Epidermal melanocyte (primary cell): ENCODE results near the gene UST.
"Not testable (repeated sequence)": the region's sequence is repeated elsewhere in the genome, so short reads cannot be mapped to it uniquely, and the experiment has no call there.

Experiments
- DNase-seq: peaks from one replicate; pipeline ENCODE4 v3.0.0; 2011; ENCODE audit warnings: low spot score; ENCODE audit not compliant: insufficient read length

Gene UST

DNA sequence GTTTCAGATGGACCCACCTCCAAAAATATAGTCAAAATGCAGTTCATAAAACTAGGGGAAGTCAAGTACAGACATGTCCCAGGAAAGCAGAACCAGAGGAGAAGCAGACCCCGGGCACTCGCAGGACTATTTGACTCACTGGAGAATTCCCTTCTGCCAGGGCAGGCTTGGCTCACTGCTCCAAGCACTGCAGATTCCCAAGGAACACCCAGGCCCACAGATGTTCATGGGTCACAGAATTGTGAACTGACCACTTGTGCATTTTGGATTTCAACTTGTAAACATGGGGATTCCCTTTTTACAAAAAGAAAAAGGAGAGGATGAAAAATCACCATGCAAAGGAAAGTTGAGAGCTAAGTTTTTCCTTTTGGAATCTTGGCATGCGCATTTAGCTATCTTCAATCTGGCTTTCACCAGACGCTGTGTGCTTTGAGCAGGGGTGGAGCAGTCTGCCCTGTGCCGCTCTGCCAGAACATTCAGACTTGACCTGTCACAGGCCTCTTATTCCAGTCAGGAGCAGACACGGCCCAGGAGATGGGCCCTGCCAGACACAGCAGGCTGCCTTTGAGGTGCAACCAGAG lies 333.2 kb downstream of the UST start:
- DNase-seq = no peak

DNA sequence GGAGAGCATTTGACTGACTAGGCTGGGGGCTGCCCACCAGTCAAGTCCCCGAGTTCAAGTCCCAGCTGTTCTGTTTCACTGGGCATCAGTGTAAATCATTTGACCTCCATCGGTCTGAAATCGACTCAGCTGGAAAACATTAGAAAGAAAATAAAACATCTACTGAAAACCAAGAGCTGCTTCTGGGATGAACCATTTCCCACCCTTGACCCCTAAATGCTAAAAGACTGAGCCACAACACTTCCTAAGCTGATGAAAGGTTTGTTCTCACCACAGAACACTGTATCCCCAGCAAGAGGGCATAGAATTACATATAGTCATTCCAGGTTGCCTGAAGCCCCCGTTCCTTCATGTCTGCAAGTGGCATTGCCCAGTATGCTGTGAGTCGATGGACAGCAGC lies 333.7 kb downstream of the UST start:
- DNase-seq = no peak

DNA sequence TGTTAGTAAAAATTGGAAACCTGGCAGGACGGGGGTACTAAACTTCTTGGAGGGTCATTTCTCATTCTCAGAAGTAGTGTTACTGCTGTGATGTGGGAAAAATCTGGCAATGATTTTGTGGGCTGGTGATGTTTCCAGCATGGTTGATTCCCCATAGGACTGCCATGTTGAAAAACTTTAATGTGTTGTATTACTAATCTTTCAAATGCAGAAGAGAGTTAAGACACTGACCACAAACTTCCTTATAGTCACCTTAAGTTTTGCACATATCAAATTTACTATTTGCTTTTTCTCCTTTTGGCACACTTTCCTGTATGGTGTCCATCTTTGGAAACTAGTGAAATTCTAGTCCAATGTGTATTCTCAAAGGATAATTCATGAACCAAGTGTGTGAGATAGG lies 334.5 kb downstream of the UST start:
- DNase-seq = no peak

DNA sequence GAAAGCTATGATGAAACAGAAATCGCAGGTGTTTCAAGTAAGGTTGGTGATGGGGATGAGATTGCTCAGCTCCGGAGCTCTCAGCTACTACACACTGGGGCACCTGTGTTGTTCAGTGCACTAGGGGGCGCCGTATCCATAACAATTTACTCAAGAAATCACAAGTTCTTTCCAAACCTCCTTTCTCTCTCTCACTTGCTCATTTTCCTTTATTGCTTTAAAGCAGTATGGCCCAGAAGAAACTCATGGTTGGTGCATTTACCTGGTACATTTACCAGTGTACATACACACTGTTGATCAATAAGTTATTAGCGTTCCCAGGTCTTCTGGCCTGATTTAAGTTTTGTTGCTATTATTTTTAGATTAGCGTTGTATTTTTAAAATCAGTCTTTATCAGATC lies 335.5 kb downstream of the UST start:
- peak; percentile 63 for DNase-seq

DNA sequence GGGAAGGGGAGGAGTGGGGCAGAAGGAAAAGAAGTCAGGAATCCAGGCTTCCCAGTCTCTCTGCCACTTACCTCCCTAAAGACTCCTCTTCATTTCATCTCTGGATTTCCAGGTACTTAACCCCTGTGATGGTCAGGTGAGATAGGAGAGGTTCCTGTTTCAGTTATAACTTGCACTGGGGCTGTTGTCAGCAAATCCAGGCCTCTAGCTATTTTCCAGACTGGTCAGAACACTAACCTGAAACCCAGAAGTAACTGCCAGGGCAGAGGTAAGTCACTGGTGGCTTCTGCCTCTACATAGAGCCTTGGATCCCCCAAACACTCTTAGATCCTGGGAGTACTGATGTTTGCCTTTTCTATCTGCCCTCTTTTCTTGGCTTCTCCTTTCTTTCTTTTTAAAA lies 337.2 kb downstream of the UST start:
- no peak for DNase-seq

DNA sequence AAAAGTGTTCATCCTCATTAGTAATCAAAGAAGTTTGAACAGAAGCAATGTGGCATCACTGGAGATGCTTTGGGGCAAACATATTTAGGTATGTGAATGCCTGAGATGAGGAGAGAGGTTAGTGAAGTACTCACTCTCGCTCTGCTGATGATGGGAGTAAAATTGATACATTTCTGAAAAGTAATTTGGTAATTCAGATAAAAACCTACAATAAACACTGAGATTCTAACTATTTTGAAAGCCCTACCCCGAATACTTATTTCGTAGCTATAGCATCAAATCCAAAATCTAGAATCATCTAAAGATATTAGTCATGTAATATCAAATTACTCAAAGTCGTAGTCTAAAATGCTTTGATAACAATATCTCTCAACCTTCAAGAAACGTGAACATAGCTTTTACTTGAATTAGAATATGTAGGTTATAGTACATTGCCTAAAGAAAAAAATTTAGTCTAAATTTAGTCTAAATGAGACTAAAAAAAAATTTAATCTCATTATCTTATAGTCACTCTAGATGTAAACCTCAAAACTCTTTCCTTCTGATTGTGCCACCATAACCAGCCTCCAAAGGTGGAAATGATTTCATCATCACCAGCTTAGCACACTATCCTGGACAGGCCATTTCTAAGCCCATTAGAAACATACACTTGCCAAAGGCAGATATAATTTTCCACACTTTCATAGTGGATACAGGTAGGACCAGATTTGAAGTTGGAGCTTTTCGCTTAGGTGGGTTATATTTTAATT lies 338.2 kb downstream of the UST start:
- DNase-seq = no peak

DNA sequence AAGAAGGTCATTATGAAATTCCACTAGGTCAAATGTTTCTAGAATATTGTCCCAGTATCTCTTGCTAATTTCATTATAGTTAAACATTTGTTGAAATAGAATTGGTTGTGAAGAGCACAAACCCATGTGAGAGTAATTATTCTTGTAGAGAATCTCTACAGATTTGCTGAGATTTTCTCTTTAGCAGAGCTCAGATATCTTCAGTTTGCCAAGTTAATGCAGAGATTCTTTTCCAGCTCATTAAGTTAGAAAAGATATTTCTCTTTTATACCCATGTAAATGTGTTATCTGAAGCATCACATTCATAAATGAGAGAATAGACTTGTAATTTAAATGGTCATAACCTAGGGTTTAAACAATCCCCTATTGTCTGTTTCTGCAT lies 338.7 kb downstream of the UST start:
- no peak for DNase-seq

DNA sequence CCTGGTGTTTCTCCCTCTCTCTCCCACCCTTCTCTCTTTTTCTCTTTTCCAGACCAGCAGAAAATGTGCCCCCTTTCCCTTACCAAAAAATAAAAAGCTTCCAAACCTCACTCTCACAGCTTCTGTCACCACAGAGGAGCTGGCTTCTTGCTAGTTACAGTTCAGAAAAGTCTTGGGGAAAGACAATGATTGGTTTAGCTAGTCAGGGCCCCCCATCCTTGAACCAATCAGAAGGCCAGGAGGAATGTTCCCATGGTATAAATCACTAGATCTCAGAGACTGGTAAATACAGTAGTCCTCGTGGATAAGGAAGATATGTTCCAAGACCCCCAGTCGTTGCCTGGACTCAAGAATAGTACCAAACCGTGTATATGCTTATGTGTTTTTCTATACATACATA lies 339.5 kb downstream of the UST start:
- no peak for DNase-seq

DNA sequence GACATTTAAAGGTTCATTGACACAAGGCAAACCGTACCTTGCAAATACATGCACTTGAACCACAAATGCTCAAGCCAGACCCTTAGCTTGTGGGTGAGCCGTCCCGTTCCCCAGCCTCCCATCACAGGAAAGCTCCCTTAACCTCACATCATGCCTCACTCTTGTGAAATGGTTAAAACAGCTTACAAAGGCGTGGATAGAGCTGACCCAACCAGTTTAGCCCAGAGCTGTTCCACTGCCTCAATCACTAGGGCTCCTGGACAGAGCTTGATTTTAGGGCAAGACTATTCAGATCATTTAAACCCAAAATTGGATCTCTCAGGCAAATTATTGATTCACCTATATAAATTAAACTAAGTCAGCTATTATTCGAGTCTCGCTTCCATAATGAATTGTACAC lies 341.1 kb downstream of the UST start:
- no peak for DNase-seq

DNA sequence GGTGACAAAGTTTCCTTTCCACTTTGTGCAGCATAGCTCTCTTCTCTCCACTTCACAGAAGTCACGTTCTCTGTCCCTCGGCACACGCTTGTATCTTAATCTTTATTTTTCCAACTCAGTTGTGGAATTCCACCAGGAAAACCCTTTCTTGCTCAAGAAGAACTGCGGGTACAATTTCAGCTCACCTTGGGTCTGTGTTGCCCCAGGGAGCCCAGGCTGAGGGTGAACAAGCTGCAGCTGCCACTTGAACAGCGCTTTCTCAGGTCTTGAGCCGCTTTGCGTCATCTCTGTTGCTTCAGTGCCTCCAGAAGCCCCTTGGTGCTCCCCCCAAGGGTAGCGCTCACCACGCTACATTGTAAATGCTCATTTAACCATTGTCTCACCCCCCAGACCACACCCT lies 341.5 kb downstream of the UST start:
- no peak for DNase-seq

DNA sequence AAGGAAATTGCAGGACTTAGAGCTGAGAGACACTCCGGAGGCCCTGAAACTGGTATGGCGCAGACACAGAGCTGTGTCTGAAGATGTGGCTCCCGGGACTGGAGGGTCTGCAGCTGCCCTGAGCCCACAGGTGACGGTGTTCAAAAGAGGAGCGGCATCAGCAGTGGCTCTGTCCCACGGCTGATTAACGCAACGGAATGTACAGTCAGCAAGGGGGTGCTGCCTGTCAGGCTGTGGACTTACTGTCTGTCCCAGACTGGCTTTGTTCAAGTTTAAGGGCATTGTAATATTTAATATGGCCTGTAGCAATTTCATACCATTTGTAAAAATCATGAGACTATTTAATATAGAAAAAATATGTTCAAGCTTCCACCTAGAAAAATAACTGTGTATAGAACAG lies 342.7 kb downstream of the UST start:
- no peak for DNase-seq

DNA sequence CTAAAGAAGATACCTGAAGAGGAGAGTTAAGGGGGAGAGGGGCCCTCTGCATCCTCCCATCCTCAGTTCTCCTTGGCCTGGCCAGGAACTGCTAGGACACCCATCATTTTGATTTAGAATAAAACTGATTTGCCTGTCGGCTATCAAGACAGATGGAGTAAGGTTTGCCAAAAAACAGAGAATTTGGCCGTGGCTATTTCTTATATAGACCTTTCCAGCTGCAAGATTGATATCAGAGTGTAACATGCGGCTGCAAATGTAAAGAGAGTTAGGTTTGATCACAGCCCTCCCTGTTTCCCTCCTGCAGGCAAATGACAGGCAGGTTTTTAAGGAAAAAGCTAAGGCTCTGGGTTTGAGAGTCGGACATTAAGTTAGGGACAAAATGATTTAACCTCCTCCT lies 344.1 kb downstream of the UST start:
- no peak for DNase-seq

DNA sequence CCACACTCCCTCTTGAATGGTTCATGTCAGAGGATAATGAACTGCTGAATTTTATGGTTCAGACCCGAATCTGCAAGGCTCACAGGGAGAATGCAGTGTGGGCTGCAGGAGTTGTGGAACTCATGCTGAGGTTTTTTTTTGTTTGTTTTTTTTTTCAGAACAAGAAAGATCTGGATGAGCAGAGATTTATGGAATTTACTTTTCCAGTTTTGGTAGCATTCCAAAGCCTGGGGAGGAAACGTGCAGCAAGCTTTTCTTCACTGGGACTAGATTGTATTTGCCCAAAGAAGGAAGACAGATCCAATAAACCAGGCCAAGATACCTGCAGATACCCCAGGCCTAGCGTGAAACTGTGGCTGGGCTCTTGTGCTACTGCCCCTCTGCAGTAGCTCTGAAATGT lies 346.8 kb downstream of the UST start:
- no peak for DNase-seq

DNA sequence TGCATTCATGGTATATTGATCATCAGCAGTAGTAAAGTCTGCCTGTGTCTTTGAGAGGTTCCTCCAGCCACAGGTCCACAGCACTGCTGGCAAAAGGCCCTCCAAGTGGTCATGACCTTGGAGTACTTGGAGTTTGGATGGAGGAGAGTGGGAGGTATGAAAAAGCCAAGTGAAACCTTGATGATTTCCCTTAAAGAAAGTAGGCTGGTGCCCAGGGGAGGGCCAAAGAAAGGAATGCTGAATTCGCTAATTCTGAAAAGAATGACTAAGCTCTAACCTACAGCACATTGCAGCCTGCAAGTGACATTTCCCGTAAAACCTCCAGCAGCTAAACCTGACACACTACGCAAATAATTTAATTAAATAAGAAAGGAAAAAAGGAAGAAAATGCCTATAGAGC lies 347.3 kb downstream of the UST start:
- DNase-seq = no peak

DNA sequence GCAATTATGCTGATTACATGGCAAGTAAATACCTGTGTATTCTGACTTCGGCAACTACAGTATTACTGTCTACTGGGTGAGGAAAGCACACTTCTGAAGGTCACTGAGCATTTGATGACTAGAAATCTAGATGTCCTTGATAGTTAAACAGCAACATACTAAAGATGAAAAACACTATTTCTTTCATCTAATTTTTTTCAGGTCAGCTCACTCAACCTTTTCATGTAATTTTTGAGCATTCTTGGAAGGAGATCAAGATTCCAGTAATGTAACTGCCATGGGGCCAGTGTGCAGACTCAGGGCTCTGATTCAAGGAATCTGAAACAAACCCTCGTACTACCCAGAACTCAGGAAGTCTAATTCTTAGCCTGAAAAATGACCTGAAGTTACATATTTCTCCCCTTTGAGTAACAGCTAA lies 348.1 kb downstream of the UST start:
- no peak for DNase-seq

DNA sequence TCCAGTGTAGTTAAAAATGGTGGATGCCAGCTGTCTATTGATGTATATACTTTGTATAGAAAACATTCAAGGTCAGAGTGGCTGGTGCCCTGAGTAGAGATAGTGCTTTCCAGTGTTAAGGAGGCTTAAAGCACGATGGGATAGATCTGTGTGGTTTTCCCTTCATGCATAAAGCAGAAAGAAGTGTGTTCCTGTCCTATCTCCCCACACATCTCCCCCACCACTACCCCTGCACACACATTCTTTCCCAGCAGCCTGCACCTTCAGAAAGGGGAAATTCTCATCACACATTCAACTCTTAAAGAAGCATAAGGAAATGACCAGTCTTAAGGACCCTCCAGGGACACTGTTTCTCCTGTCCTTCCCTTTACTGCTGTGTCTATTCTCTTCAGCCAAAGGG lies 349.0 kb downstream of the UST start:
- no peak for DNase-seq

DNA sequence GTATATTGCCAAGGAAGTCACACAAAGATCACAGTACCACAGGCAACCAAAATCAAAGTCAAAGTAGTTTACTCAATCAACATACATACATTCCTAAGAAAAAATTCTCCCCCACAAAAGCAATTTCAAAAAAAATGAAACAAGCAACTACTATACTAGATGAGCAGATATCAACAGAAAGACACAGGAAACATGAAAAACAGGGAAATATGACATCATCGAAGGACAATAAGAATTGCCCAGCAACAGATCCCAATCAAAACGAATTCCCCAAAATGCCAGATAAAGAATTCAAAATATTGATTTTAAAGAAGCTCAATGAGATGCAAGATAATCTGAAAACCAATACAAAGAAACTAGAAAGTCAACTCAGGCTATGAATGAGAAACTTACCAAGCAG lies 351.0 kb downstream of the UST start:
- DNase-seq = no peak

DNA sequence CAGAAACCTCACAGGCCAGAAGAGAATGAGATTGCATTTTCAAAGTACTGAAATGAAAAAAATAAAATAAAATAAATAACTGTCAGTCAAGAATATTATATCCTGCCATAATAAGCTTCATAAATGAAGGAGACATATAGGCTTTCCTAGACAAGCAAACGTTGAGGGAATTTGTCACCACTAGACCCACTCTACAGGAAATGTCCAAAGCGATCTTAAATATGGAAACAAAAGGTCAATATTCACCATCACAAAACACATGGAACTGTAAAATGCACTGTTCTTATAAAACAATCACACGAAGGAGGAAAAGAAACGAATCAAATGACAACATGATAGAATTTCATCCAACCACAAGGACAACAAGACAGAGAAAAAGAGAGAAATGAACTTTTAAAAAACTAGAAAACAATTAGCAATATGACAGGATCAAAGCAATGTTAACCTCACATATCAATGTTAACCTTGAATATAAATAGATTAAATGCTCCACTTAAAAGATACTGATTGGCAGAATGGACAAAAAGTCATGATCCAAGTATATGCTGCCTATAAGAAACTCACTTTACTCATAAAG lies 352.0 kb downstream of the UST start:
- no peak for DNase-seq

DNA sequence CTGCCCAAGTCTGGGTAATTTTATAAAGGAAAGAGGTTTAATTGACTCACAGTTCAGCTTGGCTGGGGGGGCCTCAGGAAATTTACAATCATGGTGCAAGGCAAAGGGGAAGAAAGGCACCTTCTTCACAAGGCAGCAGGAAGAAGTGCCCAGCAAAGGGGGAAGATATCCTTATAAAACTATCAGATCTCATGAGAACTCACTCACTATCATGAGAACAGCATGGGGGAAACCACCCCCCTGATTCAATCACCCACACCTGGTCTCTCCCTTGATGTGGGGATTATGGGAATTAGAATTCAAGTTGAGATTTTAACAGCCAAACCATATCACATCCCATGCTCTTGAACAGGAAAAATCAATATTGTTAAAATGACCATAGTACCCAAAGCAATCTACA lies 355.5 kb downstream of the UST start:
- DNase-seq = no peak

DNA sequence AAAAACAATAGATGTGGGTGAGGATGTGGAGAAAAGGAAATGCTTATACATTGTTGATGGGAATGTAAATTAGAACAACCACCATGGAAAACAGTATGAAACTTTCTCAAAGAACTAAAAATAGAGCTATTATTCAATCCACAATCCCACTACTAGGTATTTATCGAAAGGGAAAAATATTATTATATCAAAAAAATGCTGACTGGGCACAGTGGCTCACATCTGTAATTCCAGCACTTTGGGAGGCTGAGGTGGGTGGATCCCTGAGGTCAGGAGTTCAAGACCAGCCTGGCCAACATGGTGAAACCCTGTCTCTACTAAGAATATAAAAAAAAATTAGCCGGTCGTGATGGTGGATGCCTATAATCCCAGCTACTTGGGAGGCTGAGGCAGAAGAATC lies 357.1 kb downstream of the UST start:
- not testable (repeated sequence) for DNase-seq

DNA sequence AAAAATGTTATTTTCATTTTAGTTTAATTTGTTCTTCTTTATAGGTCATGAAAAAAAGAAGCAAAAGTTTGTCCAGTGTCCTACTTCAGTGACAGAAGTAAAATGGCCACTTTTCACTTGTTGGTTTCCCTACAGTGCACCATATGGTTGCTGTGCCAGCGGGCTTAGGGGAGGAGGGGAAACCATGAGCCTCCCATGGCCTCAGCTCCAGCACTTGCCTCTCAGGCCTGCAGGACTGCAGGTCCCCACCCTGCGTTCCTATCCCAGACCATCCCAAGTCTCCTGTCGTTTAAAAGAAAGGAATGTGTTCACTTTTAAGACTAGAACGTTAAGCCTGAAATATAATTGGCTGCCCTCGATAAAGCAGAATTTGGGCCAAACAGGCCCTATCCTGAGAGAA lies 360.7 kb downstream of the UST start:
- no peak for DNase-seq

DNA sequence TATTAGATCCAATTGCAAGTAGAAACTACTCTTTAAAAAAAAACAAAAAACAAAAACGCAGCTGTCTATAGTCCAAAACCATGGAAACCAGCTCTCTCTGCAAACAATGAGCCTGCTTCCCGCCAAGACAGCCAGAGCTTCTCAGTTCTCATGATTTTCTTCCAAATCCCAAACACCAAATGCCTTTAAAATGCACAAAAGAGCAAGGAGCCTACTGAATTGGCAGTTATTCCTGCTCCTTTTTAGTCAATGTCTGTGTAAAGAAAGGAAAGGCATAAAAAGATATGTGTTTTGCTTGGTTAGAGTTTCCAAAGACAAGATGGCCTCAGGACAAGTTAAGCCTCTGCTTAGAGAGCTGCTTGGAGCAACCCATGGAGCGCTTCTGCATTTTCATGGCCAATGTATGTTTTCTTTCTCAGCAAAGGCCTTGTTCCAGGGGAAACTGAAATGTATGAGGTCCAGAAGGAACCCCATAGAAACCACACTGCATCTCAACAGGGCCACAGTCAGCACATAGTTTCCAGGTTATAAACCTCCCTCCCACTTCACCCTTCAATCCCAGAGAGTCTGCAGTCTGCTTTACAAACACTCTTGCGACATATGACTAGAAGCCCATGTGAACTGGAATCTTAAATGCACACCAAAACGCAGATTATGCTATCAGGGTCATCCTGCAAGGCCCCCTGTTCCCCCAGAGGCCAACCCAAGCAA lies 361.4 kb downstream of the UST start:
- no peak for DNase-seq

DNA sequence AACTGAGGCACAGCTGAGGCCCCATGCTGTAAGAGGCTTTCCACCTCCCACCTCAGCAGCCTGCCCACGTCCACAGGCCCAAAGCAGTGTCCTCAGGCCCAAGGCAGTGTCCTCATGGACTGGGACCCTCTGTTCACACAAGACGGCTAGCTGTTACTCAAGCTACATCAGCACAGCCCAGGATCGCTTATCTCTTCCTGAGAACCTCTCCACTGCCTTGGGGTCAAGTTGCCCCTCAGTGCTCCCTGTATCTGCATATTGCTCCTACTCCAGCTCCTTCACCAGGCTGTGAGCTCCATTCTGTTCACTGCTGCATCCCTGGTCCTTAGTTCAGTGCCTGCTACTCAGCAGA lies 361.9 kb downstream of the UST start:
- DNase-seq = no peak
